PC-9 (cell line): ENCODE results near the gene POMT1. TPM values are rescaled to one million over a fixed set of nuclear protein-coding genes. Genes with fewer than 3 reads are reported as not detected.

ENCODE experiments used
- BruUV-seq: library from RNA; stranded (reverse); fragments of 400-500 nt; replicated peaks from 2 replicates; lab custom pipeline; 2021; lab: Mats Ljungman, UMichigan
- CTCF ChIA-PET: fragments of 300-600 bp; sonication (Branson Sonifier 250); formaldehyde crosslinking; loops from one replicate; lab custom pipeline; 2022; ENCODE audit warnings: antibody characterized with exemption; lab: Charles Lee
- POLR2A ChIA-PET: fragments of 300-600 bp; sonication (Branson Sonifier 250); formaldehyde crosslinking; loops from one replicate; lab custom pipeline; 2022; ENCODE audit warnings: antibody characterized with exemption; ENCODE audit not compliant: unreplicated experiment; lab: Charles Lee
- DNase-seq, 2 experiments: peaks; one replicate each; pipeline versions ENCODE4 v3.0.0 to v3.0.0-alpha.2; 2015 to 2022; ENCODE audit warnings: mixed read lengths in 1 of 2
- H2AFZ ChIP-seq: fragments of 200-600 bp; sonication (generic); 2 replicates; pipeline ENCODE4 v1.8.1; 2017; ENCODE audit warnings: antibody characterized with exemption
- H3F3A ChIP-seq: fragments of 200-600 bp; sonication (generic); 2 replicates; pipeline ENCODE4 v1.8.1; 2017; ENCODE audit warnings: antibody characterized with exemption, mild to moderate bottlenecking, low read depth; ENCODE audit not compliant: insufficient read depth
- H3K27ac ChIP-seq: fragments of 200-600 bp; sonication (generic); 2 replicates; pipeline ENCODE4 v1.6.1; 2016; ENCODE audit warnings: mixed run types
- H3K27me3 ChIP-seq: fragments of 200-600 bp; sonication (generic); 2 replicates; pipeline ENCODE4 v1.6.1; 2016; ENCODE audit warnings: low read depth, mixed run types; ENCODE audit not compliant: insufficient read depth
- H3K36me3 ChIP-seq: fragments of 200-600 bp; sonication (generic); 2 replicates; pipeline ENCODE4 v1.6.1; 2016; ENCODE audit warnings: low read depth, mixed run types
- H3K4me1 ChIP-seq: fragments of 200-600 bp; sonication (generic); replicated peaks from 2 replicates; pipeline ENCODE4 v1.6.1; 2016; ENCODE audit warnings: mixed run types; ENCODE audit not compliant: insufficient read depth
- H3K4me2 ChIP-seq: fragments of 200-600 bp; sonication (generic); 2 replicates; pipeline ENCODE4 v1.6.1; 2017; ENCODE audit warnings: mixed run types
- H3K4me3 ChIP-seq: fragments of 200-600 bp; sonication (generic); 2 replicates; pipeline ENCODE4 v1.6.1; 2016; ENCODE audit warnings: mixed run types
- H3K79me2 ChIP-seq: fragments of 200-600 bp; sonication (generic); 2 replicates; pipeline ENCODE4 v1.6.1; 2017; ENCODE audit warnings: low read depth, mixed run types
- H3K9me2 ChIP-seq: fragments of 200-600 bp; sonication (generic); 2 replicates; pipeline ENCODE4 v1.8.1; 2017; ENCODE audit warnings: mild to moderate bottlenecking; ENCODE audit not compliant: insufficient read depth
- H3K9me3 ChIP-seq: fragments of 200-600 bp; sonication (generic); 2 replicates; pipeline ENCODE4 v1.8.1; 2016; ENCODE audit warnings: low read depth; ENCODE audit not compliant: insufficient read depth
- H4K20me1 ChIP-seq: fragments of 200-600 bp; sonication (generic); 2 replicates; pipeline ENCODE4 v1.8.1; 2017; ENCODE audit not compliant: insufficient read depth
- EZH2 ChIP-seq: fragments of 200-600 bp; sonication (generic); IDR thresholded peaks from 2 replicates; pipeline ENCODE4 v1.8.0; 2017; ENCODE audit warnings: antibody characterized with exemption, low read depth
- intact Hi-C: fragments of 100-400 bp; cut with micrococcal nuclease; formaldehyde crosslinking; loops from one replicate; pipeline ENCODE4 v1.10.0; 2022; ENCODE audit not compliant: unreplicated experiment
- total RNA-seq: library from RNA; stranded (reverse); gene quantifications from 2 replicates; pipeline ENCODE4 v1.2.3, GENCODE V29; 2021
- TF ChIP-seq, protein P1 (sequence below): fragments of 200-600 bp; sonication (generic); conservative IDR thresholded peaks from 2 replicates; pipeline ENCODE4 v1.6.1; 2017; ENCODE audit warnings: mixed run types, antibody characterized with exemption, mild to moderate bottlenecking, moderate library complexity

The POMT1 gene
- total RNA-seq, 1 experiment from 2014 or later = 35.3 TPM

DNA sequence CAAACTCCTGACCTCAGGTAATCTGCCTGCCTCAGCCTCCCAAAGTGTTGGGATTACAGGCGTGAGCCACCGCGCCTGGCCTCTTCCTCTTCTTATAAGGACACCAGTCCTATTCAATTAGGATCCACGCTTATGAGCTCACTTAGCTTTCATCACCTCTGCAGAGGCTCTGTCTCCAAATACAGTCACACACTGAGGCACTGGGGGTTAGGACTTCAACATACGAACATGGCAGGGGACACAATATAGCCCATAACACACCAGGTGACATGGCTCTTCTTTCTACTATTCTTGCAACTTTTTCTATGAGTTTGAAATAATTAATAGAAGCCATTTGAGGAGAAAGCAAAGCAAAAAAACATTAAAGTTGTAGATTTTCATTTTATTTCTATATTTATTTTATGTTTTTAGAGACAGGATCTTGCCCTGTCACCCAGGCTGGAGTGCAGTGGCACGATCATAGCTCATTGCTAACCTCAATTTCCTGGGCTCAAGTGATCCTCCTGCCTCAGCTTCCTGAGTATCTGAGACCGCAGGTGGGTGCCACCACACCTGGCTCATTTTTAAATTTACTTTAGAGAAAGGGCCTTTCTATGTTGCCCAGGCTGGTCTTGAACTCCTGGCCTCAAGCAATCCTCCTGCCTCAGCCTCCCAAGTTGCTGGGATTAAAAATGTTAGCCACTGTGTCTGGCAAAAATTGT is 36.7 kb downstream of the POMT1 start:
- BruUV-seq = no TSS peak
- Histone ChIP-seq H3K4me3 (no peak overlapping the region), H4K20me1 (no peaks in the 10 kb centered on the region), H3K9me3 (peaks cover 15% of the 10 kb centered on the region), H3F3A (no peaks in the 10 kb centered on the region), H3K79me2 (no peaks in the 10 kb centered on the region), H3K4me1 (no peaks in the 10 kb centered on the region), H3K36me3 (no peaks in the 10 kb centered on the region), H3K9me2 (no peaks in the 10 kb centered on the region), H3K27me3 (0 out of 2 replicates have a peak, but pooled peaks cover 4% of the 10 kb centered on the region), H2AFZ (no peak overlapping the region), H3K27ac (no peak overlapping the region), H3K4me2 (no peak overlapping the region)
- ChIA-PET POLR2A (no interaction called here), CTCF (no interaction called here)
- no peak for DNase-seq
- TF ChIP-seq, protein P1, sequence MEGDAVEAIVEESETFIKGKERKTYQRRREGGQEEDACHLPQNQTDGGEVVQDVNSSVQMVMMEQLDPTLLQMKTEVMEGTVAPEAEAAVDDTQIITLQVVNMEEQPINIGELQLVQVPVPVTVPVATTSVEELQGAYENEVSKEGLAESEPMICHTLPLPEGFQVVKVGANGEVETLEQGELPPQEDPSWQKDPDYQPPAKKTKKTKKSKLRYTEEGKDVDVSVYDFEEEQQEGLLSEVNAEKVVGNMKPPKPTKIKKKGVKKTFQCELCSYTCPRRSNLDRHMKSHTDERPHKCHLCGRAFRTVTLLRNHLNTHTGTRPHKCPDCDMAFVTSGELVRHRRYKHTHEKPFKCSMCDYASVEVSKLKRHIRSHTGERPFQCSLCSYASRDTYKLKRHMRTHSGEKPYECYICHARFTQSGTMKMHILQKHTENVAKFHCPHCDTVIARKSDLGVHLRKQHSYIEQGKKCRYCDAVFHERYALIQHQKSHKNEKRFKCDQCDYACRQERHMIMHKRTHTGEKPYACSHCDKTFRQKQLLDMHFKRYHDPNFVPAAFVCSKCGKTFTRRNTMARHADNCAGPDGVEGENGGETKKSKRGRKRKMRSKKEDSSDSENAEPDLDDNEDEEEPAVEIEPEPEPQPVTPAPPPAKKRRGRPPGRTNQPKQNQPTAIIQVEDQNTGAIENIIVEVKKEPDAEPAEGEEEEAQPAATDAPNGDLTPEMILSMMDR = no peak
- no peak for TF ChIP-seq EZH2
- intact Hi-C loops = no loop called here

DNA sequence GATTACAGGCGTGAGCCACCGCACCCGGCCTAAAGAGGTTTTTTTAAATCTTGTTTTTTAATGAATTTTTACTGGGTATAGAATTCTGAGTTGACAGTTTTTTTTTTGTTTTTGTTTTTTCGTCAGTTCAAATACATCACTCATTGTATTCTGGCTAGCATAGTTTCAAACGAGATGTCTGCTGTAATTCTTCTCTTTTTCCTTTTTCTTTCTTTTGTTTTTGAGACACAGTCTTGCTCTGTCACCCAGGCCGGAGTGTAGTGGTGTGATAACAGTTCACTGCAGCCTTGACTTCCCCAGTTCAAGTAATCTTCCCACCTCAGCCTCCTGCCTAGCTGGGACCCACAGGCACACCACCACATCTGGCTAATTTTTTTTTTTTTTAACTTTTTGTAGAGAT is 40.4 kb downstream of the POMT1 start:
- H3F3A ChIP-seq = no peaks in the 10 kb centered on the region
- H3K9me3 ChIP-seq = peaks cover 17% of the 10 kb centered on the region
- CTCF ChIA-PET = no interaction called here
- peaks cover 21% of the 10 kb centered on the region for H3K4me1 ChIP-seq
- no peaks in the 10 kb centered on the region for H4K20me1 ChIP-seq
- no peaks in the 10 kb centered on the region for H3K9me2 ChIP-seq
- no TSS peak for BruUV-seq
- TF ChIP-seq EZH2 = no peak
- TF ChIP-seq, protein P1 = no peak
- no peaks in the 10 kb centered on the region for H3K36me3 ChIP-seq
- peaks cover 39% of the 10 kb centered on the region for H3K27me3 ChIP-seq
- intact Hi-C loops = no loop called here
- POLR2A ChIA-PET = no interaction called here
- H3K4me2 ChIP-seq = no peak overlapping the region
- H3K27ac ChIP-seq = no peak overlapping the region
- no peak overlapping the region for H3K4me3 ChIP-seq
- no peak for DNase-seq
- no peak overlapping the region for H2AFZ ChIP-seq
- H3K79me2 ChIP-seq = no peaks in the 10 kb centered on the region

DNA sequence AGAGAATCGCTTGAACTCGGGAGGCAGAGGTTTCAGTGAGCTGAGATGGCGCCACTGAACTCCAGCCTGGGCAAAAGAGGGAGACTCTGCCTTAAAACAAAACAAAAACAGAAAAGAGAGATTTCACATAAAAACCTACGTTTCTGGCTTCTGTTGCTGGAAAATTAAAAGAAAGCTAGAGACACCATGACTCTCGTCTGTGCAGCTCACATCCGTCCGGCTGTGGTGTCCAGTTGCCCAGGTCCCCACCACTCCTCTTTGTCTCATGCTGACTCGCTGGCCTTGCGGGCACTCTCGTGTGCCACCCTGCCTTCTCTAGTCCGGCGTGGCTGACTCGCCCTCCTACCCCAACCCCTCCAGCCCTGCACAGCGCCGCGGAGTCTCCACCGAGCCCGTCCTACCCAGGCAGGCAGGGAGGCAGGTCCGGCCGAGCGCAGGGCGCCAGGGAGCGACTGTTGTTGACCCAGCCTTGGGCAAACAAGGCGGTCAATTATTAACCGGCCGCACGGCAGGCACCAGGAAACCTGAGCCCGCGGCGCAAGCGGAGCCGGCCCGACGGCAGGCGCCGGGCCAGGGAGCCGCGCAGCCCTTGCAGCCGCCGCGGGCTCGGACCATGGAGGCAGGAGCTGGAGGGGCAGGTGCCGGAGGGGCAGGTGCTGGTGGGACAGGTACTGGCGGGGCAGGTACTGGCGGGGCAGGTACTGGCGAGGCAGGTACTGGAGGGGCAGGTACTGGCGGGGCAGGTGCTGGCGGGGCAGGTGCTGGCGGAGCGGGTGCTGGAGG is 42.5 kb downstream of the POMT1 start, which contains the start of gene PRRT1B:
Gene PRRT1B (plus strand): TSS at position 521 of the 783 bp plus-strand sequence. CDS start 93 bp downstream, at position 614.
- no peak for TF ChIP-seq EZH2
- TF ChIP-seq, protein P1 = no peak
- no peaks in the 10 kb centered on the region for H3K36me3 ChIP-seq
- intact Hi-C loops = no loop called here
- H3K27ac ChIP-seq = no peak within 1 kb of the TSS
- peak within 1 kb of the TSS; percentile 78 for H2AFZ ChIP-seq
- no TSS peak for BruUV-seq
- H3K27me3 ChIP-seq = peaks cover 60% of the 10 kb centered on the region
- no peaks in the 10 kb centered on the region for H3F3A ChIP-seq
- H4K20me1 ChIP-seq = no peaks in the 10 kb centered on the region
- H3K79me2 ChIP-seq = no peaks in the 10 kb centered on the region
- peaks cover 21% of the 10 kb centered on the region for H3K4me1 ChIP-seq
- CTCF ChIA-PET = interaction anchor here (0.6 to 0.7 kb wide), 2 partner anchors 21 to 357 kb away, joined by 4 to 5 read pairs; no protein-coding TSS in a partner anchor
- H3K9me2 ChIP-seq = no peaks in the 10 kb centered on the region
- H3K9me3 ChIP-seq = peaks cover 17% of the 10 kb centered on the region
- DNase-seq = peak; percentile 68 to 71
- POLR2A ChIA-PET = no interaction called here
- peak within 1 kb of the TSS; percentile 72 for H3K4me2 ChIP-seq
- H3K4me3 ChIP-seq = peak within 1 kb of the TSS; percentile 40; the same call in 1 of the 2 replicates
